ENCODE measurements around the gene PFDN6.

DNA sequence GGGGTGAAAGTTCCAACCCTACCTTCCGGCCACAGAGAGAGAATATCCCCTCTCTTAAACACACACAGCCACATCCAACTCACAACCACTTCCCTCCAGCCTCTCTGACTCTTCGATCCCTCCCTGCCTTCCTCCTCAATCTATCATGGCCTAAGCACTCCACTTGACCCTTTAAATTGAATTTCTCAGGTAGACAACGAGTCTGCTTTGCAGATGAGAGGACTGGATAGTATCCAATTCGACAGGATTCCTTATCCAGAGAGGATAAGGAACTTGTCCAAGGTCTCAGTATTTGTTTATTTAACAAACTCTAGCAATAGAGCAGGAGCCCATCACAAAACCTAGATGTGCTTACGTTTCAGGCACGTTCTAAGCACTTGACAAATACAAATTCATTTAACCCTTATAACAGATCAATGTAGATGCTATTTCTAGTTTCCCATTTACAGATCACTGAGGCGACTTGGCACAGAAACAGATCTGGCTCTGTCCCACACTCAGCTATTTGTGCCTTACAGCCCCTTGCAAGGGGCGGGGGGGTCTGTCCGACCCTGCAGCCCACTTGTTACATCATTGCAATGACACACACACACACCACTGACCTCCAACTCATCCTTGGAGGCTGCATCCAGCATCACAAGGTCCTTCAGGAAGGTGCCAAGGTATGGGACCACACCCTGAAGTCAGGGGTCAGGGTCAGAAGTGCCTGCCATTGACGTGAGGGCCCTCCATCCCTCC, 4.9 kb downstream of the PFDN6 start:
- TF ChIP-seq, protein P1, sequence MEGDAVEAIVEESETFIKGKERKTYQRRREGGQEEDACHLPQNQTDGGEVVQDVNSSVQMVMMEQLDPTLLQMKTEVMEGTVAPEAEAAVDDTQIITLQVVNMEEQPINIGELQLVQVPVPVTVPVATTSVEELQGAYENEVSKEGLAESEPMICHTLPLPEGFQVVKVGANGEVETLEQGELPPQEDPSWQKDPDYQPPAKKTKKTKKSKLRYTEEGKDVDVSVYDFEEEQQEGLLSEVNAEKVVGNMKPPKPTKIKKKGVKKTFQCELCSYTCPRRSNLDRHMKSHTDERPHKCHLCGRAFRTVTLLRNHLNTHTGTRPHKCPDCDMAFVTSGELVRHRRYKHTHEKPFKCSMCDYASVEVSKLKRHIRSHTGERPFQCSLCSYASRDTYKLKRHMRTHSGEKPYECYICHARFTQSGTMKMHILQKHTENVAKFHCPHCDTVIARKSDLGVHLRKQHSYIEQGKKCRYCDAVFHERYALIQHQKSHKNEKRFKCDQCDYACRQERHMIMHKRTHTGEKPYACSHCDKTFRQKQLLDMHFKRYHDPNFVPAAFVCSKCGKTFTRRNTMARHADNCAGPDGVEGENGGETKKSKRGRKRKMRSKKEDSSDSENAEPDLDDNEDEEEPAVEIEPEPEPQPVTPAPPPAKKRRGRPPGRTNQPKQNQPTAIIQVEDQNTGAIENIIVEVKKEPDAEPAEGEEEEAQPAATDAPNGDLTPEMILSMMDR (conservative IDR thresholded peaks at IDR 0.05; ENCODE audit: low read depth, low read length) = no peak
- TF ChIP-seq EZH2 (IDR thresholded peaks at IDR 0.05; ENCODE audit: borderline replicate concordance, low read depth, low read length, poor library complexity, severe bottlenecking) = no peak
